HG02943 (cell line): ENCODE measurements around the gene GNPDA1.
"Not testable (repeated sequence)": the region's sequence is repeated elsewhere in the genome, so short reads cannot be mapped to it uniquely, and the experiment has no call there.

Experiments used
- ATAC-seq: cut with Tn5 transposase; IDR thresholded peaks from one replicate; pipeline ENCODE4 v1.9.1; 2021; ENCODE audit warnings: mild to moderate bottlenecking, low read depth, moderate library complexity; ENCODE audit not compliant: unreplicated experiment

The GNPDA1 gene

DNA sequence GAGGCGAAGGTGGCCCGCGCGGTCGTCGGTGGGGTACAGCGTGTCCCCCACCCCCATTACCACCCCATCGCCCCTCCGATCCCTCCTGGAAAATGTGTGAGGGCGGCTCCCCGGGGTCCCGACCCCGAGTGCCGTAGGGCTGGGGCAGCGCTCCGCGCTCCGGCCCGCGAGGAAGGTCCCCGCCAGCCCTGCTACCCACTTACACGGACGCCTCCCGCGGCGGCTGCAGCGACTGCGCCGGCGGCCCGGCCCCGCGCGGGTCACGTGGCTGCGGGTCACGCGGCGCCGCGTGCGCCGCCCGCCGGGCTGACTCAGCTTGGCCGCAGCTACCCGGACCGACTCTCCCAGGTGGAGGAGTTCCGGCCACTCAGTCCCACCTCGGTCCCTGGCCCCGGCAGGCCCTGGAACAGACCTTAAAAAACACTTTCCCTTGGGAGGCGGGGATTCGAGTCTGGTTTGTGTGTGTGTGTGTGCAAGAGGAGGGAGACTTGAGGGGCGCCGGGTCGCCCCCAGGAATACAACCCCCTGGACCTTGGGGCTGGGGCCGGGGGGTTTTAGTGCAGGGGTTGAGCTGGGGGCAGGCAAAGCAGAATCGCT, at the start of gene GNPDA1:
GNPDA1 (minus strand) TSS at position 236 of the 597 bp plus-strand sequence. CDS start 992 bp downstream, outside the sequence.
- peak; percentile 47 for ATAC-seq

DNA sequence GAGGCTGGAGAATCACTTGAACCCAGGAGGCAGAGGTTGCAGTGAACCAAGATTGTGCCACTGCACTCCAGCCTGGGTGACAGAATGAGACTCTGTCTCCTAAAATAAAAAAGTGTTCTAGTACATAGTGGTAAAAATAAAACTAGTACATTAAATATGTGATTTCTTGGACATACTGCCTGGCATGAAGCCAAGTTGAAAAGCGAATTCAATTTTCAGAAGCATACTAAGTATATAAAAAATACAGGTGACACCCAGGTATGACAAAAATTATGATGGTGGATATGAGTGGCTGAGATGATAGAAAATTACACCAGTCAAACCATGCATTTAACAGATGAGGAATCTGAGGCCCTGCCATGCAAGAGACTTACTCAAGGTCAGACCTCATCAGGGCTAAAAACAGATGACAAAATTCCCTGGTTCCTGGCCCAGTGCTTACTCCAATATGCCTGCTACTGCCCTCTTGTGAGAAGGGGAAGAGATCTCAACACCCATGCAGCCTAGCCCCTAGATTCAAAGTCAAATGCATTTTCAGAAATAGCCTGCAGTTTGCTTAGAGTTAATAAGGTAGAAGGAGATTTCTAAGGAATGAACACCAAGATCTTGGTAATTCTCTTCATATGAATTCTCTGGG, 46.6 kb upstream of the GNPDA1 start:
- no peak for ATAC-seq

DNA sequence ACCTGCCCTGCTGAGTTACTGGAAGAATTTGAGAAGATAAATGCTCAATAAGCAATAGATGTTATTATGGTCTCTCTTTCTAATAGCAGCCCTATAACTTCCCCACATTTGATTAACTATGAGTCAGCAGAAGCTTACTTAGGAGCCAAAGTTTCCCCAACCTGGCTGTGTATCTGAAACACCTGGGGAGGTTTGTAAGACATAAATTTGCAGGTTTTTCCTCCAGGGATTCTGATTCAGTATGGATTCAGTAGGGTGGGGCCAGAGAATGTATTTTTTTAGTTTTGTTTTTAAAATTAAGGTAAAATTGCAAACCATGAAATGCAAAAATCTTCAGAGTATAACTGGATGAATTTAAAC, 44.9 kb upstream of the GNPDA1 start:
- ATAC-seq: no peak

DNA sequence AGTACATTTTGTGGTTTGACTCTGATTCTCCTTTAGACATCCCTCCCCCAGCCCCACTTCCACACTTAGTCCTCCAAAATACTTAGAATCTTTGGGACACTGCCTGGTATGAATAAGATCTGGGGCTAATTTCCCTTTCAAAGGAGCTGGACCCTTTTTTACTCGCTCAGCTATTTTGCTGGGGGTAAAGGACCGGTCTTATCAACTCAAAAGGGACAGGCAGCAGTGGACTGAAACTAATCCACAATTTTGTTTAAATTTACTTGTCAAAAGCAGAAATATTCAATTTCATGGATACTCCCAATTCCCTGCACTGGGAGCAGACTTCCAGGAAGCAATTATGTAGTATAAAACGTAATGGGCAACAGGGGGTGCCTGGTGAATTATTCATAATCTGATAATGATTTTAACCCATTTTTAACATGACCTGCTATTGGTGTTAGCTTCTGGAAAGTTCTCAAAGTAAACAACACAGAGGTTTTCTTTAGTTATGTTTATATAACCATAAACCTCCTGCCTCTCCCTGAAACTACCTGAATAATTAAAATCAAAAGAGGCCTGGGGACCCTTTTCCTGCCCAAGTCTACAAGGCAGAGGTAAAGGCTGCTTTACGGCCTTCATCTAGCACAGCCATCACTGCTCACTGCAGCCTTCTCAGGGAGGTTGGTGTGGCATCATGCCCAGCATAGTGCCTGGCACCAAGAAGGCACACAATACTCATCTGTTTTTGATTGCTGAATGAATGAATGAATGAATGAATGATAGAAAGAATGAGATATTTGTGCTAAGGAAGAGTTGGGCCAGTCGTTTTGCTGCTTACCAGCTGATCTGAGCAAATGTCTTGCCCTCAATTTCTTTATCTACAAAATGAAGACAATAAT, 44.2 kb upstream of the GNPDA1 start:
- no peak for ATAC-seq

DNA sequence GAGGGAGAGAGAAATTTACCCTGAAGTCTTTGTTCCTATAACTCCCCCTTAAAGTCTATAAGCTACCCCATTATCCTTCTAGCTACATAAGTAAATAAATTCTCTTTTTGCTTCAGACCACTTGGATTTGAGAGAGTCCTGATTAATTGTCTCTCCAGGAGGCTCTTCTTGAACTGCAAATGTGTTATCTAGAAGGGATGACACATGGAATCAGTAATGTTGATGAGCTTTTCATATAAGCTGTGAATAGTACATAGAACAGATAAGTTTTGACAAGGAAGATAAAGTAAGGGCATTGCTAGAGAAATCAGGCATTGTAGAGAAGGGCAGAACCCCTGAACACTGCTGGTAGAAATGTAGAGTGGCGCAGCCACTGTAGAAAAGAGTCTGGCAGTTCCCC, 42.5 kb upstream of the GNPDA1 start:
- no peak for ATAC-seq

DNA sequence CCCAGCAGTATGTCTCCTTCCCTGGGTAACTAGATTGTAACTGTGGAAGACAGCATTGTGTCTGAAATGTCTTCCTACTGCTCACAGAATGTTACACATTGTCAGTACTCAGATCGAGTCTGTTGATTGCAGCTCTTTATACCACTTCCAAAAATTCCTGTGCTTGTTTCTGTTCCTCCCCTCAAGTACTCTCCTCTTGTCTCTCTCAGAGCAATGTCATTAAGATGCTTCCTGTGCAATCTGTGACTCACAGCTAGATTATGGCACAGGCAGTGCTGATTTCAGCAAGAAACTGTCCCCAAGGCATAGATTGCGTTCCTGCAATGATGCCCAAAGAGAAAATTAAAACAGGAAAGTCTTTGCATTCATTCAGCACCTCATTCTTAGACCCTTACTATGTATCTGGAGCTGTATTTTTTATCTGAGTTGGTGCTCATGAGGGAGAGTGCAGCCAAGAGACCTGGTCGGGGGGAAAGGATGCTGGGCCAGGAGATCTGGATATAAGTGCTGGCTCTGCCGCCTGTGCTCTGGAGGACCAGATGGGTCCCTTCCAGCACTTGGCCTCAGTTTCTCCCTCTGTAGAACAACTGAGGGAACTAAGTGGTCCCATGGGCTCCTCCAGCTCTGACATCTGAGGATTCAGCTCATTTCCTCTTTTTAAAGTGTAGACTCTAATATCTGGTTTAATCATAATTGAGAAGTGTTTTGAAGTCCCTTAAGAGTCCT, 40.8 kb upstream of the GNPDA1 start:
- no peak for ATAC-seq

DNA sequence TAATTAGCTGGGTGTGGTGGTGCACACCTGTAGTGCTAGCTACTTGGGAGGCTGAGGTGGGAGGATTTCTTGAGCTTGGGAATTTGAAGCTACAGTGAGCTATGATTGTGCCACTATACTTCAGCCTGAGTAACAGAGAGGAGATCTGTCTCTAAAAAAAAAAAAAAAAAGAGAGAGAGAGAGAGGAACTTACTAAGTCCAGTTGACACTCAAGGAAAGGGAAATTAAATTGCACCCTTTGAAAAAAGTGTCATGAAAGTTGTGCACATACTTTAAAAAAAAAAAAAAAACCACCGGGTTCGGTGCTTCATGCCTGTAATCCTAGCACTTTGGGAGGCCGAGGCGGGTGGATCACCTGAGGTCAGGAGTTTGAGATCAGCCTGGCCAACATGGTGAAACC, 39.2 kb upstream of the GNPDA1 start:
- ATAC-seq: not testable (repeated sequence)

DNA sequence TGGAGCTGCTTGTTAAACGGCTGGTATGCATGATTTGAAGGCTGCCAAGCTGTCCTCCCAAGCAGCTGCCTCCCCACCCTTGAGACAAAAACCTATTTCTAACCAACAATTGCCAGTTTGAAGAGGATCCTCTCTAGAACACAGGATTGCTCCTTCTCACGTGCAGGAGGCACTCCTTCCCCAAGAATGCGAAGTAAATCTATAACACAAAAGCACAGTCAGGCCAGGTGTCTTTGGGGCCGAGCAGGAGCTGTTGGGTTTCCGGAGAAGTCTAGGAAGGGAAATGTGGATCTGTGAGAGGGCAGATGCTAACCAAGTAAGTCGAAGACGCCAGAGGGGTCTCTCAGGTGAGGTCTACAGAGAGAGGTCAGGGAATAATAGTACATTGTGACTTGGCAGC, 35.4 kb upstream of the GNPDA1 start:
- no peak for ATAC-seq

DNA sequence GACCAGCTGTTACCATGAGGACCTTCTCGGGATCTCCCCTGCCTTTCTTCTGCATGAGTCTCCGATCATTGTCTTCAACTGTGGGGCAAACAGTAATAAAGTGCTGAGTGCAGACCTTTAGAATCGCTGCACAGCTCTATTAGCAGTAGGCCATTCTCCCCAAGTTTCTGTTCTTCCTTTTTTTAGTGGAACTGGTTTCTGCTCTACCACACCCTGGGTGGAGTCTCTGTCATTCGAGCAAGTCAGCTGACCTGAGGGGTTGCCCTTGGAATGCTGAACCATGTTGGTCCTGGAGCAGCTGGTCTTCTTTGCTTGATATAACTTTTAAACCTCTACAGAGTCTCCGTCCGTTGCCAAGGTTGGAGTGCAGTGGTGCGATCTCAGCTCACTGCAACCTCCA, 33.4 kb upstream of the GNPDA1 start:
- no peak for ATAC-seq

DNA sequence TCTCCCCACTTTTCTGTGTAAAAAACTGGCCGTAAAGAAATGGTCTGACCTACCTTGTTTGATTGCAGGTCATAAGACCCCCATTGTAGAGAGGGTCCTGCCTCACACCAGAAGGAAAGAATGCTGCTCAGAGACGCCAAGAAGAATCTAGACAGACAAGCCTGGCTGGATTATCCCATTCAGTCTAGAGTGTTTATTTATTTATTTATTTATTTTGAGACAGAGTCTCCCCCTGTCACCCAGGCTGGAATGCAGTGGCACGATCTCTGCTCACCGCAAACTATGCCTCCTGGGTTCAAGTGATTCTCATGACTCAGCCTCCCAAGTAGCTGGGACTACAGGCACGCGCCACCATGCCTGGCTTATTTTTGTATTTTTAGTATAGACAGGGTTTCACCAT, 28.1 kb upstream of the GNPDA1 start:
- not testable (repeated sequence) for ATAC-seq

DNA sequence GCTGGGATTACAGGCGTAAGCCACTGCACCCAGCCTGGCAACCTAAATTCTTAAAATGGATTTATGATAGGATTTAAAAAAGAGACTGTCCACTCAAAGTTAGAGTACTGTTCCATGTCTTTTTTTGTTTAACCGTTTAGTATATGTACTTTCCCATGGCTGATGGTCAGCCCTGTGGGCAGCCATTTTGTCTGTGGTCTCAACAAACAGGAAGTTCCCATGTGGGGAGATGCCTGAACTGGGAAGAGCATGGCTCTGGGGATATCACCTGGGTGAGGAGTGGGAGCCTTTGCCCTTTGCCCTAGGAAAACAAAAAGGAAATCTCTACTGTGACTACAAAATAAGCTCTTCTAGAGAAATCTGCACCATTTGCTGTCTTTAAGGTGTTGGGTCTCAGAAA, 27.5 kb upstream of the GNPDA1 start:
- no peak for ATAC-seq

DNA sequence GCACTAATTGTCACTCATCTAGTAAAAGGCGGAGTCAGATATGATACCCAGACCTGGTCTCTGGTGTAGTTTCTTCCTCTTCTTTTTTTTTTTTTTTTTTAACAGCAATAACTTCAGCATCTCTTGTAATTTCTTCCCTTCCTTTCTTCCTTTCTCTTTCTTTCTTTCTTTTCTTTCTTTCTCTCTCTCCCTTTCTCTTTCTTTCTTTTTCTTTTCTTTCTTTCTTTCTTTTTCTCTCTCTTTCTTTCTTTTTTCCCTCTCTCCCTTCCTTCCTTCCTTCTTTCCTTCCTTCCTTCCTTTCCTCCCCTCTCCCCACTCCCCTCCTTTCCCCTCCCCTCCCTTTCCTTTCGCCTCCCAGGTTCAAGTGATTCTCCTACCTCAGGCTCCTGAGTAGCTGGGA, 25.9 kb upstream of the GNPDA1 start:
- ATAC-seq: no peak

DNA sequence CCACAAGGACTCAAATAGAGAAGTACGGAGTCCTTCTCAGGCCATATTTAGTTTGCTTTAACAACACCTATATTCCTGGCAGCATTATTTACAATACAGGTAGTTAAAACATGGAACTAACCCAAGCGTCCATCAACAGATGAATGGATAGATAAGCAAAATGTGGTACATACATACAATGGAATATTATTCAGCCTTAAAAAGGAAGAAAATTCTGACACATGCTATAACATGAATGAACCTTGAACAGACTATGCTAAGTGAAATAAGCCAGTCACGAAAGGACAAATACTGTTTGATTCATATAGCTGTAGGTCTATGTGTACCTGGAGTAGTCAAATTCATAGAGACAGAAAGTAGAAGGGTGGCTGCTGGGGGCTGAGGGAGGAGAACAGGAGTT, 24.8 kb upstream of the GNPDA1 start:
- not testable (repeated sequence) for ATAC-seq

DNA sequence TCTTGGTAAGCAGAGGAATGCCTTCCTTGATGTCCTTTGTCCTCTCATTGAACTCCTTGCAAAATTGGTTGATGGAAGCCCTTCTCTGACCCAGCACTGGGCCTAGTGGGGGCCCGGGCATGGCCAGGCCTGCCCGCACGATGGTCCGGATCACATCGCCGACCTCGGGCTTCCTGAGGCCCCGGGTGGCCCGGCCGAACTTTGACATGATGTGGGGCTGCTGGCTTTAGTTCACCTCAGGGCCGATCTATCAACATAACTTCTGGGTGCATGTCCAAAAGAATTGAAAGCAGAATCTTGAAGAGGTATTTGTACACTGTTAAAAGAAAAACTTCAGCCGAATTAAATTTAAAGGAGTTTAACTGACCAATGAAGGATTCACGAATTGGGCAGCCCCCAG, 24.1 kb upstream of the GNPDA1 start:
- no peak for ATAC-seq

DNA sequence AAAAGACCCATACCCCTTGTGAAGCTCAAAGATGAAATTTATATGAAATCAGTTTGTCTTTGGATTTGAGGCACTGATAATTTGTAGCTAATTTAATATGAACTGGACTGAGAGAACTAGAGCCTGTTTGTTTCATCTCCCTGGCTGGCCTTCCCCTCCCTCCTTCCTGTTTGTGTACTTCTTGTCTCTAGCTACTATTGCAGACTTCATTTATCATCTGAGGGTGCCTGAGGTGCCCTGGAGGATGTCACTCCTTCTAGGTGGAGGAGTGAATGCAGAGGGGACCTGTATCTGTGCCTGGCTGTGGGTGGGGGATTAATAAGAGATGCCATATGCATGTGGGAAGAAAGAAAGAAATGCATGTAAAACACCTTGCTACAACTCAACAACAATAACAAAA, 22.2 kb upstream of the GNPDA1 start:
- no peak for ATAC-seq

DNA sequence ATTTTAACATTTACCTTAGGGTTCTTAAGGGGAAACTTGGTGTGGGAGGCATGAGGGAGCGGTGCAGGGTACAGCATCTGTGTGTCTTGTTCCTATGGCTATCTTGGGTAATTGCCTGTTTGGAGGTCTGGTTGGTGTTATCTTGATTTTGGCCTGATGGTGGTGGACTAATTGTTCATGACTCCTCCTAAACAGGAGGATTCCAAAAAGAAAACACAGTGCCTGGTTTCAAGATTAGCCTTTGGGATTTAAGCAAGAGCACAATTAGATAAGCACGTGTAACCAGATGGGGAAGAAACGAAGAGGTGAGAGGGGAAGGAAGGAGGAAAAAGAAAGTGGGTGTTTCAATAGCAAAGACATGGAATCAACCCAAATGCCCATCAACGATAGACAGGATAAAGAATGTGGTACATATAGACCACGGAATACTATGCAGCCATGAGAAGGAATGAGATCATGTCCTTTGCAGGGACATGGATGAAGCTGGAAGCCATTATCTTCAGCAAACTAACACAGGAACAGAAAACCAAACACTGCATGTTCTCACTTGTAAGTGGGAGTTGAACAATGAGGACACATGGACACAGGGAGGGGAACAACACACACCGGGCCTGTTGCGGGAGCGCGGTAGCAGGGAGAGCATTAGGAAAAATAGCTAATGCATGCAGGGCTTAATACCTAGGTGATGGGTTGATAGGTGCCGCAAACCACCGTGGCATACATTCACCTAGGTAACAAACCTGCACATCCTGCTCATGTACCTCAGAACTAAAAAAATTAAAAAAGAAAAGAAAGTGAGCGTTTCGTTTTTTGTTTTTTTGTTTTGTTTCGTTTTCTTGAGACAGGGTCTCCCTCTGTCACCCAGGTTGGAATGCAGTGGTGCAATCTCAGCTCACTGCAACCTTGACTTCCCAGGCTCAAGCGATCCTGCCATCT, 21.1 kb upstream of the GNPDA1 start:
- not testable (repeated sequence) for ATAC-seq

DNA sequence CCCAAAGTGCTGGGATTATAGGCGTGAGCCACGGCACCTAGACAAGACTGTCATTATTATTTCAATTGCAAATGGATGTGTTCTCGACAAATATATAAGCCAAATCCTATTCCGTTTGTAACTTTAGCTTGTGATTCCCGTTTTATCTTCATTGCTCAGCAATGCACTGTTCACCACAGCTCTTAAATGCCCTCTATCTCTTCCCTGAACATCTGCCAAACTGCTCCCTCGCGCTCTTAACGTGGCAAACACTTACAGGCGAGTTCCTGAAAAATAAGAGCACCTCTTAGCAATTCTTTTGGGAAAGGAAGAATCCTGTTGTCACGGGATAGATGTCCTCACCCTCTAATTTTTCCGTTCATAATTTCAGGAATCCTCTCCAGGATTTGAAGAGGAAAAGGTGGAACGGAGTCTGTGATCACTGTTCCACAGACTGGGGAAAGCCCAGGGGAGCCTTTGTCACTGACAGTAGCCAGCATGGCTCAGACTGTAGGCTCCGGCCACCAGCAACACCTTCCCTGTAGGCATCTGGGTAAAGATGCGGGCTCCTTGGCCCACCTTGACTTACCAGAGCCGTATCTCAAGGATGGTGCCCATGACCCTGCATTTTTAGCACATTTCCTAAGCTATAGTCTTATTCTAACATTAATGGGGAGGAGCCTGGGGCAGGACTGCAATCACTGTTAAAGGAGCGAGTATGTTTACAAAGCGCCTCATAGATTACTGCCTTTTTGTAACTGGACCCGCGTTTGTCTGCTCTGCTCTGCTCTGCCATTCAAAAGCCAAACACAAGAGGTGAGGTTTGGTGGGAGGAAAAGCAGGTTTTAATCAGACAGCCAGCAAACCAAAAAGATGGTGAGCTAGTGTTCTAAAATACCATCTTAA, 20.2 kb upstream of the GNPDA1 start:
- ATAC-seq: no peak

DNA sequence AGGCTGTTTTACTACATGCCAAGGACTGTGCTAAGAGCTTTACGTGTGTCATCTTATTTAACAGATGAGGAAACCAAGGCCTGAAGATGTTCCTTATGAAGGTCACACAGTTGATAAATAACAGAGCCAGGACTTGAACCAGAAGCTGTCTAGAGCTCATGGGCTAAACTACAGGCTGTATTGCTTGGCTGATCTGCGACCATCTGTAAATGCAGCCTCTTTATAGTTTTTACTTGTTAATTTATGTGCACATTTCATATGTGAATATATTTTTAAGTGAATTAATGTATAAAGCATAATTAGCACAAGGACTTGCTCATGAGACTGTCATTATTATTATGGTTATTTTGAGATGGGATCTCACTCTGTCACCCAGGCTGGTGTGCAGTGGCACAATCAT, 19.3 kb upstream of the GNPDA1 start:
- no peak for ATAC-seq

DNA sequence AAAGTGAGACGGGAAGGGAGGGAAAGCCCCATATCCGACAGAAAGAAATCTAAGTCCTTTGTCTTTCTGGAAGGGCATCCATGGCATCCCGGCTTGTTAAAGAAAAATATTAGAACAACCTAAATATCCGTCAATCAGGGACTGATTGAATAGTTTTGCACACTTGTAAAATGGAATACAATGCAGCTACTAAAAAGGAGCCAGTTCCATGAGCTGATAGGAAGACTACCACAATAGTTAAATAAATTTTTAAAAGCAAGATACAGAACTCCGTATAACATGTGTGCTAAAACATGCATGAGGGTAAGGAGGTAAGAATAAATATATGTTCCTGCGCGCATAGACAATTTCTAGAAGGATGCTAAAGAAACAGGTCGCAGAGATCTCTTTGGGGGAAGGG, 12.8 kb upstream of the GNPDA1 start:
- no peak for ATAC-seq
